ENCODE results near the gene NNAT.
"Not testable (repeated sequence)": the region's sequence is repeated elsewhere in the genome, so short reads cannot be mapped to it uniquely, and the experiment has no call there.

Gene NNAT

DNA sequence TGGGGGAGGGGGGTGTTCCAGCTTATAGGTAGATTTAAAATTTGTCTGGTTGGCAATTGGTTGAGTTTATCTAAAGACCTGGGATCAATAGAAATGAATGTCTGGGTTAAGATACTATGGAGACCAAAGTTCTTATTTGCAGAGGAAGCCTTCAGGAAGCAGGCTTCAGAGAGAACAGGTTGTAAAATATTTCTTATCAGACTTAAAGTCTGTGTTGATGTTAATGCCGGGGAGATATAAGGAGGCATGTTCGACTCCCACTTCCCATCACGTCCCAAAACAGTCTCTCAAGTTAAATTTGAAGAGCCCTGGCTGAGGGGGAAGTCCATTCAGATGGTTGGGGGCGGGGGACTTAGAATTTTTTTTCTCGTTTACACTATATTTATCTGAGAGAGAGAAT is 19.0 kb downstream of the NNAT start:
- DNase-seq (ENCODE audit: low read depth), result no peak

DNA sequence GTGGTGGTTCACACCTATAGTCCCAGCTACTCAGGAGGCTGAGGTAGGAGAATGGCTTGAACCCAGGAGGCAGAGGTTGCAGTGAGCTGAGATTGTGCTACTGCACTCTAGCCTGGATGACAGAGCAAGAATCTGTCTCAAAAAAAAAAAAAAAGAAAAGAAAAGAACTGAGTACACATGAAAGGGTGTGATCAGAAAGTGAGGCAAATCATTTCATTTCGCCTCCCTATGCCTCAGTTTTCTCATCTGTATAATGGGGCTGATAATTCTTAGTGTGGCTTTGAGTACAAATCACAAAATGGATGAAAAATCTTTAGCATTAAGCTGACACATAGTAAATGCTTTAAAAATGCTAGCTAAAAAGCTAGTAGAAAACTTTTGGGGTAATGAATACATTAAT is 19.8 kb downstream of the NNAT start:
- DNase-seq (ENCODE audit: low read depth), result not testable (repeated sequence)

DNA sequence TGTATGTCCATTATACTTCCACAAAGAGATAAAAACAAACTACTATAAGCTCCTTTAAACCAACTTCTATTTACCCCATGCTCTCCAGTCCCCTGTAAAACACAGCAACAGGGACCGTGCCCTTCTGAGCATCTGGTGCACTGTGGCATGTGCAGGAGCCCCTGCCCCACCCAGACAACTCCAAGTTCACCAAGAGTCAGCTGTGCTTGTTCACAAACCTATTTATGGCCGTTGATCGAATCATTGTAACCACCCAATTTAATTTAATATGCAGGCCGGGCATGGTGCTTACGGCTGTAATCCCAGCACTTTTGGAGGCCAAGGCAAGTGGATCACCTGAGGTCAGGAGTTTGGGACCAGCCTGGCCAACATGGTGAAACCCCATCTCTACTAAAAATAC is 20.3 kb downstream of the NNAT start:
- no peak for DNase-seq (ENCODE audit: low read depth)

GRCh38 chr20:37542281-37542680 is 21.2 kb downstream of the NNAT start:
- no peak for DNase-seq (ENCODE audit: low read depth)

GRCh38 chr20:37543828-37544227 is 22.8 kb downstream of the NNAT start:
- DNase-seq (ENCODE audit: low read depth), result no peak

DNA sequence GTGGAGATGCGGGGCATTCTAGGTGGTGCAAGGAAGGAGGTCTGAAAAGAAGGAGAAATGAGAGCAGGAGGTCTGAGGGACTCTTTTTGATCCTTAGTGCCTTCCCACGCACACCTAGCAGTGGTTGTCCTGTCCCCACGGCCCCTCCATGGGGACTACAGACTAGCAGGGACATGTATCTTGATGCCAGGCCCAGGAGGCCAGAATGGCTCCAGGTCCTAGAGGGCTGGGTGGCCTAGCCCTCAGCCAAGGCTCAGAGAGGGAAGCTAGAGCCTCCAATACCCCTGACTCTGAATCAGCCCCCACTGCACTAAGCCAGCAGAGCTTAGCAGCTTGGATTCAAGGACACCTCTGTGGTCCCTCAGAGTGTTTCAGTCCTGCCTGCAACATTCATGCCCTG is 23.3 kb downstream of the NNAT start:
- DNase-seq (ENCODE audit: low read depth), result no peak

DNA sequence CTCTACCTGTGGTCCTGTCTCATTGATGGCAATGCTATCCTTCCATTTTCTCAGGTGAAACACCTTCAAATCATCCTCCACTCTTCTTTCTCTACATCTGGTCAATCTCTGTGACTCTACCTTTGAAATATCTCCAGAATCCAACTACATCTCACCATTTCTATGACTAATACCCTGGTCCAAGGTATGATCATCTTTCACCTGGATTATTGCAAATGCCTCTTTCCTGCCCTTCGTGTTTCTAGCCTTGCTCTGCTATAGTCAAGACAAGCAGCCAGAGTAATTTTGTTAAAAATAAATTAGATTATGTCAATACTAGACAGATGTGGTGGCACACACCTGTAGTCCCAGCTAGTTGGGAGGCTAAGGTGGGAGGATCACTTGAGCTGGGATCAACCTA is 24.5 kb downstream of the NNAT start:
- DNase-seq (ENCODE audit: low read depth), result no peak

DNA sequence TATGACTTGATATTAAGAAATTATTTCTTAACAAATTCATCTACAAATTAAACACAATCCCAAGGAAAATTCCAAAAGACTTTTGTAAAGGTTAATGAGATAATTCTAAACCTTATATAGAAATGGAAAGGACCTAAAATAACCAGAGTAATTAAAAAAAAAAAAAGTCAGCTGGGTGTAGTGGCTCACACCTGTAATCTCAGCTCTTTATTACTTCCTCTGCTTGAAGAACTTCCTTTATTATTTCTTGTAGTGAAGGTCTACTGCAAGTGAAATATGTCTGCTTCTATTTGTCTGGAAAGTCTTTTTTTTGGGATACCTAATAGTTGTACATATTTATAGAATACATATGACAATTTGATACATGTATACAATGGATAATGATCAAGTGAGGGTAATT is 26.9 kb downstream of the NNAT start:
- no peak for DNase-seq (ENCODE audit: low read depth)

GRCh38 chr20:37550101-37550920 is 29.3 kb downstream of the NNAT start:
- DNase-seq (ENCODE audit: low read depth), result not testable (repeated sequence)

- not testable (repeated sequence) for DNase-seq (ENCODE audit: low read depth)
These were observed 30.6 kb downstream of the NNAT start for GRCh38 chr20:37551660-37552059.

GRCh38 chr20:37552415-37552814 is 31.4 kb downstream of the NNAT start:
- DNase-seq (ENCODE audit: low read depth), result no peak

DNA sequence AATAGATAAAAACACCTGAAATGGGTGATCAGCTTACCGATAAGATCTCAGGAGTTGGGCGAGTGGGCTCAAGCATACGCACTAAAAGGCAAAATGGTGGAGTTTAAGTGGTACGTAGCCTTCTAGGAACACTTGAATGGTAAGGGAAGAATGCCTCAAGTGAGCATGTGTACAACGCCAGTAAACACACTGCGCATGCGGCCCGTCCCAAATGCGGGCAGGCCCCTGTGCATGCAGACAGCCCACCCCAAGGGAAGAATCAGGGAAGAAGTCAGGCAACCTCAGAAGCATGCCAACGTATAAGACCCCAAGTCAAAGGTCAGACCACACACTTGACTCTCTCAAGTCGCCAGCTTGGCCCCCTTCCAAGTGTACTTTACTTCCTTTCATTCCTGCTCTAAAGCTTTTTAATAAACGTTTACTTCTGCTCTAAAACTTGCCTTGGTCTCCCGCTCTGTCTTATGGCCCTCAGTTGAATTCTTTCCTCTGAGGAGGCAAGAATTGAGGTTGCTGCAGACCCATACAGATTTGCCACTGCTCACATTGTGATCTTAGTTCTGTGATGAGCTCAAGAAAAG is 33.8 kb downstream of the NNAT start:
- not testable (repeated sequence) for DNase-seq (ENCODE audit: low read depth)

DNA sequence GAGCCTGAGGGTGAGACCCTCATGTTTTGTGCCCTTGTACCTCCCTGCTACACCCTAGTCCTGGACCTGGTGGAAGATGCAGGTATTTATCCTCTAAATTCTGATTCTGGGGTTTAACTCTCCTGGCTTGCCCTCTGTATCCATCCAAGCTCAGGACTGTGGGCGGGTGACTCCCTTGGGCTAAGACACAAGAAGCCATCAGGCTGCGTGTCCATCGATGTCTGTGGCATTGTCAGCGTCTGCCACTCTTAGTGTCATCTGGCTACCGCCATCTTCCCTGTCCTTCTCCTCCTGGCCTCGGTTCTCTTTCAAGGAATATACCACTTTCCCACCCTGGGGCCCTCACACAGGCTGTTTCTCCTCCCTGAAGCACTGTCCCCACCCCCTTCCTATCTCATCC is 35.5 kb downstream of the NNAT start:
- DNase-seq (ENCODE audit: low read depth), result no peak

GRCh38 chr20:37558306-37558705 is 37.3 kb downstream of the NNAT start:
- DNase-seq (ENCODE audit: low read depth), result no peak

DNA sequence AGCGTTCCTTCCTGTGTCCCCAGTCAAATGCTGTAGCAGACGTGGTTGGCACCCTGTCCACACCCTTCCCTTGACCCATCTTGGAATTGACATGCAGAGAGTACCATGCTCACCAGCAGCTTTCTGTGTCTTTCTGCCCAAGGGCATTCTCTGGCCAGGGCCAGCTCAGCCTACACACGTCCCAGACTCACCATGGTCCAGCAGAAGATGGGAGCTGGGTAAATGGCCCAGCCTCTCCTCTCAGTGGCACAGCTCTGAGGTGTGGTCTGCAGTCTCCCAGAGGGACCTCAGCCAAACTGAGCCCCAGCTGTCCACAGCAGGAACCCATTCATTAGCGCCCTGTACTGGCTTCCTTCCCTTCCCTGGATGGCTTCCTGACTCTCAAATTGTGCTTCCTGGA is 37.7 kb downstream of the NNAT start:
- no peak for DNase-seq (ENCODE audit: low read depth)

- DNase-seq (ENCODE audit: low read depth), result no peak
These were observed 38.4 kb downstream of the NNAT start for GRCh38 chr20:37559312-37560027.

DNA sequence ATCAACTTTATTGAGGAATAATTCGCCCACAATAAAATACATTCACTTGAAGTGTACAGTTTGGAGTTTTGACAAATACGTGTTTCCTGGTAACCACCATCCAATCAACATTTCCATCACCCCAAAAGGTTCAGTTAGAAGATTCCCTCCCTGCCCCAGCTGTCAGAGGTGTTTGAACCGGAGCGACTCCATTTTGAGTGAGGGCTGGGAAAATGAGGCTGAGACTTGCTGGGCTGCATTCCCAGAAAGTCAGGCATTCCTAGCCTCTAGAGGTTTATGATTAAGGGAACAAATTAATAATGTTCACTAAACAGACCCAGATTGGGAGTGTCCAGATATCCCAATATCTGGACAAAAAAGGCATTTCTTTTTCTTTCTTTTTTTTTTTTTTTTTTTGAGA is 39.6 kb downstream of the NNAT start:
- no peak for DNase-seq (ENCODE audit: low read depth)

GRCh38 chr20:37562695-37563480 is 41.8 kb downstream of the NNAT start:
- DNase-seq (ENCODE audit: low read depth), result no peak

GRCh38 chr20:37564016-37564387 is 43.0 kb downstream of the NNAT start:
- no peak for DNase-seq (ENCODE audit: low read depth)

DNA sequence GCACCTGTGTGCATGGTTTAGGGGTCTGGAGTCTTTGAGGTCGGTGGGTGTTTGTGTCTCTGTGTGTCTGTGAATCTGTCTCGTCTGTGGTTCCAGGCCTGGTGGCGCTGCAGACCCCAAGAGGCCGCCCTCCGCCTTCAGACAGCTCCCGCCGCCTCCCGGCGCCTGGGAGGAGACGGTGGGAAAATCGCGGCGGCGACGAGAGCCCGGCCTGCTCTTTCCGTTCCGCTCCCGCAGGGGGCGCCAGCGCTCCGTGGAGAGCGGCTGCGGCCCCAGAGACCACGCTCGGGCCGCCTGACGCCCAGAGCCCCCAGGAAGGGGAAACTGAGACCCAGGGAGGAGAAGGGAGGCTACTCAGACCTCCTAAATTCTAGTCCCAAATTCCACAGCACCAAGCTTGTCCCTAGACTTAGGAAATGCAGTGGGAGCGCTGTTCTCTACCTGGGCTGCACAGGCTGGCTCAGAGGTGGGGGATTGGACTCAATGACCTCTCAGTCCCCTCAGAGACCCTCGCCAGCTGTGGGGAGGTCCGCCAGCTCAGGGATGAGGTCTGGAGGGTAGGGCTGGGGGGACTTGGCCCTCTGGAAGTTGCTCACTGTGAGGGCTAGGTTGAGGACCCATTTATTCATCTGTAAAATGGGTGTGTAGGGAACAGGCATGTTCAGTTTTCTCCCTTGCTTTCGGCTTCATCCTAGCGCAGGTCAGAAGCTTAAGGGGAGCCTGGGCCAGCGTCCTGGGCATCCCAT is 43.5 kb downstream of the NNAT start:
- no peak for DNase-seq (ENCODE audit: low read depth)

DNA sequence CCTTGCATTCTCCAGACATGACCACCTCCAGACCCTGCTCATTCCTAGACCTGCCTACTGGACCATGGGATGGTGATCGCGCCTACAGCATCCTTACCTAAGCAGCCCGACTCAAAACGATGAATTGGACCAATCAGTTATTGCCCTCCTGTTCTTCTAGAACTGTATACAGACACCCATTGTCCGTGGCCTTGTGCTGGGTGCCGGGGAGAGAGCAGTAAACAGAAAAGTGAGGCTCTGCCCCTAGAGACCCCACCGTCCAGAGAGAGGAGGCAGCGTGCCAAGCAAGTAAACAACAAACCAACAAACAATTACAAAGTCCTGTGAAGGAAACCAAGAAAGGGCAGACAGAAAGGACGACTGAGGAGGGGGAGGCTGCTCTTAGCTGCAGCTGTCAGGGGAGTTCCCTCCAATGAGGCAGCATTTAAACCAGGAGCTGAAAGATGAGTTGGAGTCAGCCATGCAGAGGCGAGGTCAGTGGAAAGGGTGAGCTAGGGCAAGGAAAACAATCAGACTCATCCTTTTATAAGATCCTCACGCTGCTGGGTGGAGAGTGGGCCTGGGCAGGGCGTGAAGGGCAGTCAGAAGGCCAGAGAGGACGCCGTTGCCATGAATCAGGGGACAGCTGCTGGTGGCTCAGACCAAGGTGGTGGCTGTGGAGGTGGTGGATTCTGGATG is 44.2 kb downstream of the NNAT start:
- no peak for DNase-seq (ENCODE audit: low read depth)

All from fibroblast of the conjunctiva (primary cell).